ENCODE results near the gene ATM.
A peak's percentile ranks its signal among the peaks of the same experiment; 100 is the strongest.

The ATM gene

GRCh38 chr11:108278954-108279353 lies 56.1 kb downstream of the ATM start:
- no peak for FAIRE-seq

GRCh38 chr11:108286370-108286769 lies 63.5 kb downstream of the ATM start:
- FAIRE-seq, result no peak

- FAIRE-seq, result no peak
These were observed 64.1 kb downstream of the ATM start for GRCh38 chr11:108286956-108287355.

GRCh38 chr11:108289066-108289465 lies 66.2 kb downstream of the ATM start:
- peak; percentile 92 for FAIRE-seq

GRCh38 chr11:108289699-108290098 lies 66.8 kb downstream of the ATM start:
- no peak for FAIRE-seq

GRCh38 chr11:108293229-108293628 lies 70.4 kb downstream of the ATM start:
- FAIRE-seq, result no peak

GRCh38 chr11:108302121-108302785 lies 79.4 kb downstream of the ATM start:
- no peak for FAIRE-seq

- FAIRE-seq, result no peak
These were observed 84.9 kb downstream of the ATM start for GRCh38 chr11:108307751-108308150.

GRCh38 chr11:108313444-108313843 lies 90.6 kb downstream of the ATM start:
- no peak for FAIRE-seq

- FAIRE-seq, result no peak
These were observed 93.2 kb downstream of the ATM start for GRCh38 chr11:108316061-108316460.

- no peak for FAIRE-seq
These were observed 96.8 kb downstream of the ATM start for GRCh38 chr11:108319541-108320145.

GRCh38 chr11:108322666-108323065 lies 99.8 kb downstream of the ATM start:
- no peak for FAIRE-seq

GRCh38 chr11:108324587-108324986 lies 101.7 kb downstream of the ATM start:
- FAIRE-seq, result no peak

- no peak for FAIRE-seq
These were observed 110.6 kb downstream of the ATM start for GRCh38 chr11:108333403-108333899.

GRCh38 chr11:108338750-108339149 lies 115.9 kb downstream of the ATM start:
- FAIRE-seq, result no peak

GRCh38 chr11:108340973-108341372 lies 118.1 kb downstream of the ATM start:
- FAIRE-seq, result no peak

GRCh38 chr11:108341654-108342053 lies 118.8 kb downstream of the ATM start:
- FAIRE-seq, result no peak

- FAIRE-seq, result no peak
These were observed 120.8 kb downstream of the ATM start for GRCh38 chr11:108343714-108344113.

GRCh38 chr11:108345767-108346166 lies 122.9 kb downstream of the ATM start:
- FAIRE-seq, result no peak

- no peak for FAIRE-seq
These were observed 123.6 kb downstream of the ATM start for GRCh38 chr11:108346451-108346850.

GRCh38 chr11:108351468-108351867 lies 128.6 kb downstream of the ATM start:
- no peak for FAIRE-seq

- FAIRE-seq, result no peak
These were observed 141.3 kb downstream of the ATM start for GRCh38 chr11:108364159-108364558.

GRCh38 chr11:108368134-108368533 lies 145.3 kb downstream of the ATM start:
- FAIRE-seq, result no peak

- FAIRE-seq, result no peak
These were observed 146.2 kb downstream of the ATM start for GRCh38 chr11:108369064-108369463.

GRCh38 chr11:108370315-108370714 lies 147.4 kb downstream of the ATM start:
- peak; percentile 8 for FAIRE-seq

All from endometrium (tissue), 2 donors.